Measurements from ENCODE around the gene SCNN1A.

The SCNN1A gene

GRCh38 chr12:6368906-6369525, 6.3 kb downstream of the SCNN1A start:
- DNase-seq (ENCODE audit: low spot score), result no peak

GRCh38 chr12:6367969-6368892, 7.1 kb downstream of the SCNN1A start:
- no peak for DNase-seq (ENCODE audit: low spot score)

GRCh38 chr12:6367065-6367968, 8.0 kb downstream of the SCNN1A start:
- DNase-seq (ENCODE audit: low spot score), result no peak

- DNase-seq (ENCODE audit: low spot score), result no peak
Measured at GRCh38 chr12:6364044-6364374, 11.4 kb downstream of the SCNN1A start.

GRCh38 chr12:6363330-6364043, 11.9 kb downstream of the SCNN1A start:
- DNase-seq (ENCODE audit: low spot score), result no peak

- DNase-seq (ENCODE audit: low spot score), result no peak
Measured at GRCh38 chr12:6363010-6363329, 12.4 kb downstream of the SCNN1A start.

- no peak for DNase-seq (ENCODE audit: low spot score)
Measured at GRCh38 chr12:6362403-6362802, 13.0 kb downstream of the SCNN1A start.

- DNase-seq (ENCODE audit: low spot score), result no peak
Measured at GRCh38 chr12:6361834-6362233, 13.5 kb downstream of the SCNN1A start.

GRCh38 chr12:6360578-6361490, 14.5 kb downstream of the SCNN1A start:
- DNase-seq (ENCODE audit: low spot score), result no peak

GRCh38 chr12:6360080-6360571, 15.2 kb downstream of the SCNN1A start:
- no peak for DNase-seq (ENCODE audit: low spot score)

- DNase-seq (ENCODE audit: low spot score), result no peak
Measured at GRCh38 chr12:6358881-6359280, 16.5 kb downstream of the SCNN1A start.

- DNase-seq (ENCODE audit: low spot score), result no peak
Measured at GRCh38 chr12:6356374-6356820, 19.0 kb downstream of the SCNN1A start.

GRCh38 chr12:6355491-6356373, 19.6 kb downstream of the SCNN1A start:
- no peak for DNase-seq (ENCODE audit: low spot score)

GRCh38 chr12:6354495-6355393, 20.6 kb downstream of the SCNN1A start:
- no peak for DNase-seq (ENCODE audit: low spot score)

- no peak for DNase-seq (ENCODE audit: low spot score)
Measured at GRCh38 chr12:6352193-6353173, 22.9 kb downstream of the SCNN1A start.

GRCh38 chr12:6351622-6352021, 23.7 kb downstream of the SCNN1A start:
- no peak for DNase-seq (ENCODE audit: low spot score)

Data from cerebellar cortex (tissue), 1 donor.